Stimulated activated CD8-positive, alpha-beta memory T cell treated with anti-CD3 and anti-CD28 coated beads, Interleukin-15, amount 100 ng/mL, for 4 hours (primary cell): ENCODE data around the gene ERLIN1.
"Not testable (repeated sequence)": the region's sequence is repeated elsewhere in the genome, so short reads cannot be mapped to it uniquely, and the experiment has no call there.

Source experiments
- DNase-seq, 2 donors: peaks; one replicate each; pipeline ENCODE4 v3.0.0-alpha.2; 2020; ENCODE audit warnings: low read depth in 2 of 2

Gene ERLIN1

DNA sequence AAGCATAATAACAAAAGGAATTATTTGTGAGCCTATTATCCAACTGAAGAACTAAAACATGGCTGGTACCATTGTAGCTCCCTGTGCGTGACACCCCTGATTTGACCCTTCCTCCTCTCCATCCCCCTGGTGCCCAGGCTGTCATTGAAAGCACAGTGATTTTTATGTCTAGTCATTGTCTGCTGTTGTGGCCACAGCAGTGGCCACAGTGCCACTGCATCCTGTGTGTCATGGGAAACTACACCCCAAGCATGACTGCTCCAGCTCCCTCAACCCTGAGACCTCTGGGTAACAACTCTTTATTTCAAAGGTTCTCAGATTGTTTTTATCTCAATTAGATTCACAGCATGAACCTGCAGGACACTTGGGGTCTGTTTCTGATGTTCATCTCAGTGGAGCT is 52.0 kb downstream of the ERLIN1 start:
- no peak for DNase-seq

DNA sequence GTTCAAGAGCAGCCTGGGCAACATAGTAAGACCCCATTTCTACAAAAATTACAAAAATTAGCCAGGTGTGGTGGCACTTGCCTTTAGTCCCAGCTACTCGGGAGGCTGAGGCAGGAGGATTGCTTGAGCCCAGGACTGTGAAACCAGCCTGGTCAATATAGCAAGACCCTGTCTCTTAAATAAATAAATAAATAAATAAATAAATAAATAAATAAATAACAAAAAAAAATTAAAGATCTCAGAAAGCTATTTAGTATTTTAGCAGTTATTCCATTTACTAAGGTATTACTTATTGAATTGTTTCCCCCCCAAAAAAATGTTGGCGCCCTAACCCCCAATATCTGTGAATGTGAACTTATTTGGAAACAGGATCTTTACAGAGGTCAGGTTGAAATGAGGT is 53.4 kb downstream of the ERLIN1 start:
- no peak for DNase-seq

DNA sequence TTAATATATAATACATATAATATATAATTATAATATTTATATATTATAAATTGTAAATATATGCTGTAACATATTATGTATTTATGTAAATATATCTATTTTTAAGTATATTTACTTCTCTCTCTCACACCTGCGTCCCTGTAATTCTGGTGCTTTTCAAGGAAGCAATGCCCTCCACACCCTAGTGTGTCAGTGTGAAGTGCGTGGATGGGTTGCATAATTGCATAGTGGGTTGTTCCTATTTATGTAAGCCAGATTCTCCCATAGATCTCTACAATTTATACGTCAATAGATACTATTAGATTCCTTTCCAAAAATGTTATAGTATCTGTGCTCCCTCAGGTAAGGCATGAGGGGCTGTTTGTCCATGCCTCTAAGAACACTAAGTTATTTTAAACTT is 54.3 kb downstream of the ERLIN1 start:
- no peak for DNase-seq

DNA sequence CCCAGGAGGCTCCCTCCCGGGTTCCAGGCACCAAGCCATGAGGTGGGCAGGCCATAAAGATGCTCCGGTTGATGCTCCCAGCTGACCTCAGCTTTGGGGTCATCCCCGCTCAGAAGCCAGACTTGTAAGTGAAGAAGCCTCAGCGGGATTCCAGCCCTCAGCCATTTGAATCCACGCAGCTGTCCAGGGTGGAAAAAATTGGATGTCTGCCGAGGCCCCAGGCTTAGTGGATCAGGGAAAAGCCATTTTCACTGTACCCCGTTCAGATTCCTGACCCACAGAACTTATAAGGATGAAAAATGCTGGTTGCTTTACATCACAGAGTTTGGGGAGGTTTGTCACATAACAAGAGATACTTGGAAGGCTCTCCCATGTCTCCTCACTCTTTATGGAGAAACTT is 55.0 kb downstream of the ERLIN1 start:
- DNase-seq, result no peak

DNA sequence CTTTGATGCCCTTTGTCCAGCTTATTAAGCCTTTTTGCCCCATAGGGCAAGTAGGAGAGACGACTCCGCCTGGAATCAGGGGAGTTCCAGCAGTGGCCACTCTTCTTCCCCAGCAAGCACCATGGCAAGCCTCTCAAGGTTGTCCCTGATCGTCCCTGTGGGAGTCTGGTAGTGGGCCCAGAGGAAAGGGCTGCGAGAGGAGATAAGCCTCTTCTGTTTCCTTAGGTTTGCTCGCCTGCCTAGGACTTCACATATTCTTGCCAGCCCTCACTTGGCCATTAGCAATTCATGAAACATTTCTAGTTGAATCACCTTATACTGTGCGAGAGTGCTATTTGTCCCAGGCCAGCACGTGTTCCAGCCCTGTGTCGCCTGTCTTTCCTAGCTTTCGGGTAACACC is 56.4 kb downstream of the ERLIN1 start:
- no peak for DNase-seq

DNA sequence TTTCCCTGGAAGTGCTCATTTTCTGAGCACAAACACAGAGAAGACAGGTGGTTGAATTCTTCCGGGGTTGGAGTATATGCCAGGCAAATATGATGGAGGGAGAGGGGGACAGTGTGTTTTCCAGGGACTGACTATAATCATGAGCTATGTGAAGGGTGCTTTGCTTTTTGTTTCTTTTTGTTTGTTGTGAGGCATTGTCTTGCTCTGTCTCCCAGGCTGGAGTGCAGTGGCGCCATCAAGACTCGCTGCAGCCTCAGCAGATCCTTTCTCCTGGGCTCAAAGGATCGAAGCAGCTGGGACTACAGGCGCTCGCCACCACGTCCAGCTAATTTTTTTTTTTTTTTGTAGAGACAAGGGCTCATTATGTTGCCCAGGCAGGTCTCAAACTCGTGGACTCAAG is 56.9 kb downstream of the ERLIN1 start:
- DNase-seq, result no peak

DNA sequence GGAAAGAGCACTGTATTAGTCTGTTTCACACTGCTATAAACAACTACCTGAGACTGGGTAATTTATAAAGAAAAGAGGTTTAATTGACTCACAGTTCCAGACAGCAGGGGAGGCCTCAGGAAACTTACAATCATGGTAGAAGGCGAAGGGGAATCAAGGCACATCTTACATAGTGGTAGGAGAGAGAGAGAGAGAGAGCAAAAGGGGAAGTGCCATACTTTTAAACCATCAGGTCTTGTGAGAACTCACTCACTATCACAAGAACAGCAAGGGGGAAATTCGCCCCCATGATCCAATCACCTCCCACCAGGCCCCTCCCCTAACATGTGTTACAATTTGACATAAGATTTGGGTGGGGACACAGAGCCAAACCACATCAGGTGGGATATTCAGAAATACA is 60.5 kb downstream of the ERLIN1 start:
- not testable (repeated sequence) for DNase-seq

DNA sequence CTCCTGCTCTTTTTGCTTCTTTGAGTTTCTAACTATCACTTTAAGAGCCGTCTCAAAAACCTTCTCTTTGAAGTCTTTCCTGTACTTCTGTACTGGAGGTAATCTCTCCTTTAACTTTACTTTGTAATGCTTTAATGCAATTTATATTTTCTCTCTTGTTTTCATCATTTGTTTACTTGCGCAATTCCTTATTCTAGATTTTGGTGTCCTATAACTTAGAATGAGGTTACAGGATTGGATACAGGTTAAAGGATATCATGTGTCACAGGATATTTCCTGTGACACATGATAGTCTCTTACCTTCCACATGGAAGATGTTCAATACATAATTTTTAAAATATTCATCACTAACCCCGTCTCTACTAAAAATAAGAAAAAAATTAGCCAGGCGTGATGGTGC is 61.7 kb downstream of the ERLIN1 start:
- no peak for DNase-seq

DNA sequence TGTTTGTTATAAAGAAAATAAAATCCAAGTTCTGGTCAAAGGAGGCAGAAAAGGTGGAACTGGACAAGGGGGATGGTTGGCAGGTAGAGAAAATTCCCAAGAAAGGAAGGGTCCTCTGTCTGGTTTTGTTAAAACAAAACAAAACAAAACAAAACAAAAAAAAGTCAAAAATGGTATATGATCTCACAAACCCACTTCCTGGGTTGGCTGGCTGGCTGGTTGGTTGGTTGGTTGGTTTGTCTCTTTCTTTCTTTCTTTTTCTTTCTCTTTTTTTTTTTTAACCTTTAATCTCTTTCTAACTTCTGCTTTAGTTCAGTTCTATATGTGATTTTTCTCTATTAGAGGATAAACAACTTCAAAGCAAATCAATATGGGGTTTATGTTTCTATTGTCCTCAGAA is 63.0 kb downstream of the ERLIN1 start:
- no peak for DNase-seq

DNA sequence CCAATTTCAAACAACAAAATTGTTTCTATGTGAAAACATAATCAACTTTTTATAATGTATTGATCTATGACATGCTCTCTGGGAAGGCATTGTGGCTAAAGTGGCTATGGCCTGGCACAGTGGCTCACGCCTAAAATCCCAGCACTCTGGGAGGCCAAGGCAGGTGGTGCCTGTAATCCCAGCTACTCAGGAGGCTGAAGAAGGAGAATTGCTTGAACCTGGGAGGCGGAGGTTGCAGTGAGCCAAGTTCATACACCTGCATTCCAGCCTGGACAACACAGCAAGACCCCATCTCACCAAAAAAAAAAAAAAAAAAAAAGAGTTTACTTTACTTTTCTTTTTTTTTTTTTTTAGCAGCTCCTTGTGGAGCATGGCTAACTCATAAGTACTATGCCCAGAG is 65.3 kb downstream of the ERLIN1 start:
- DNase-seq, result no peak

DNA sequence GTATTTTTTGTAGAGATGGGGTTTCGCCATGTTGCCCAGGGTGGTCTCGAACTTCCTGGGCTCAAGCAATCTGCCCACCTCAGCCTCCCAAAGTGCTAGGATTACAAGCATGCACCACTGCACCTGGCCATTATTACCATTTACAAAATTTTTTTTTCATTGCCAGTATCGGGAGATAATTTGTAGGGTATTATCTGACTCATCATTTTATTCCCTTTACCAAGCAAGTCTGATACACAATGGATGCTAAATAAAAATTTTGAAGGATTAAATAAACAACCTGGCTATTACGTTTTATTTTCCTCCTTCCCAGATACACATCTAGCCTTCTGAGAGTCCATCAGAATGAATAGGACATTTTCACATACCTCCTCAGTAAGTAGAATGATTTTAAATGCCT is 66.1 kb downstream of the ERLIN1 start:
- no peak for DNase-seq

DNA sequence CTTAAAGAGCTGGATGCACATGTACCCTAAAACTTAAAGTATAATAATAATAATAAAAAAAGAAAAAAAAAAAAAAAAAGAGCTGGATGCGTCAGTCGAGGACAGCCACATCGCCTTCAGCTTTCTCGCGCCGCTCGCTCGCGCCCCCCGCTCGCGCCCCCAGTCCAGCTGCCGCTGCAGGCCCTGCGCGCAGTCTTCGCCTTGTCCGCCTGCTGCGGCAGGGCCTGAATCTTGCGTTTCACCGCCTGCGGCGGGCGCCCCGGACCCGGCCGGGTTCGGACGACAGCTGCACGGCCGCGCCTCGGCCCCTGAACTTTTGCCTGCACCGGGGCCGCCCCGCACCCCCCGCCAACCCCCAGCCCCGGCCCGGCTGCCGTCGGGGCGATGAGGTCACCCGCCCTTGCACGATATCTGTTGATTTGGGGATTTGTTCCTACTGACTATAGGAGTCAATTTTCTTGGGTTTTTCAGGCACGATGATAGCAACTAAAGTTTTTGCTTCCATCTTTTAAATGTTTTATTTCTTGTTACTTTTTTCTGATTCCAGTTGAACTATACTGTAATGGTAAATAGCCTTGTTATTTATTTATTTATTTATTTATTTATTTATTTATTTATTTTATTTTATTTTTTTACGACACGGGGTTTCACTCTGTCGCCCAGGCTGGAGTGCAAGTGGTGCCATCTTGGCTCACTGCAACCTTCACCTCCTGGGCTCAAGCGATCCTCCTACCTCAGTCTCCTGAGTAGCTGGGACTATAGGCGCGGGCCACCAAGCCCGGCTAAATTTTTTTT is 70.7 kb downstream of the ERLIN1 start:
- no peak for DNase-seq

DNA sequence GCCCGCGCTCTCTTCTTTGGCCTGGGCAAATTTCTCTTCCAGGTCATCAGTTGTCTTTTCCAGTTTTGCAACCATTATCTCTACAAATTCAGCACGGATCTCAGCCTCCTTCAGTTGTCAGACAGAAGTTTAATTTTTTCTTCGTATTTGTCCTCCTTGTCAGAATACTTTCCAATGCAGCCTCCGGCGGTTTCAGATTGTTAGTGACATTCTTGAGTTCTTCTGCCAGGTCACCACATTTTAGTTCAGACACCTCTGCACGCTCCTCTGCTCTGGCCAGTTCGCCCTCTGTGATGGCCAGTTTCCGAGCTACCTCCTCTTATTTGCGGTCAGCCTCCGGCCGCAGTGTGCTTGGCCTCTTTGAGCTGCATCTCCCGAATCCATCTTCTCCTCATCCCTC is 71.4 kb downstream of the ERLIN1 start:
- DNase-seq, result no peak

DNA sequence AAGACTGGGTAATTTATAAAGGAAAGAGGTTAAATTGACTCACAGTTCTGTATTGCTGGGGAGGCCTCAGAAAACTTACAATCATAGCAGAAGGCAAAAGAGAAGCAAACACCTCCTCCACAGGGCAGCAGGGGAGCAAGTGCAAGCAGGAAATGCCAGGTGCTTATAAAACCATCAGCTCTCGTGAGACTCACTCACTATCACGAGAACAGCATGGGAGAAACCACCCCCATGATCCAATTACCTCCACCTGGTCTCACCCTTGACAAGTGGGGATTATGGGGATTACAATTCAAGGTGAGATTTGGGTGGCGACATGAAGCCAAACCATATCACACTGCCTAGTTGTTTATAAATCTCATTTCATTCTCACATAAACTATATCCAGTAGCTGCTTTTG is 76.2 kb downstream of the ERLIN1 start:
- DNase-seq, result no peak

DNA sequence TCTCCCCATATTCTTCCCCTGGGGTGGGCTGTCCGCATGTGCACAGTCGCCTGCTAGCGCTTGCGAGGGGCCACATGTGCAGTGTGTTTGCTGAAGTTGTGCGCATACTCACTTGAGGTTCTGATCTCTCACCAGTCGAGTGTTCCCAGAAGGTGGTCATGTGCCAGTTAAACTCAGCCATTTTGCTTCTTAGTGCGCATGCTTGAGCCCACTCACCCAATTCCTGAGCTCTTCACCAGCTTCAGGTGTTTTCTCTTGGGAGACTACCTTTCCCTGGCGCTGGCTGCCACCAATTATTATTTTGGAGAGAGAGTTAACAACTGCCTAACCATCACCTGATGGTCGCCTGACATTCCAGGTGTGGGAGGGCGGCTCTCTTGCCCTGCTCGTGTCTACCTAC is 79.0 kb downstream of the ERLIN1 start:
- DNase-seq, result no peak

DNA sequence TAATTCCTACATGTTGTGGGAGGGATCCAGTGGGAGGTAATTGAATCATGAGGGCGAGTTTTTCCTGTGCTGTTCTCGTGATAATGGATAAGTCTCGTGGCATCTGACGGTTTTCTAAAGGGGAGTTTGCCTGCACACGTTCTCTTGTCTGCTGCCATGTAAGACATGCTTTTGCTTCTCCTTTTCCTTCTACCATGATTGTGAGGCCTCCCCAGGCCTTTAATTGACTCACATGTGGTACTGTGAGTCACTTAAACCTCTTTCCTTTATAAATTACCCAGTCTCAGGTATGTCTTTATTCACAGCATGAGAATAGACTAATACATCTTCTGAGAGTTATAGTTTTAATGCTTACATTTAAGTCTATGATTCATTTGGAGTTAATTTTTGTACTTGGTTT is 81.5 kb downstream of the ERLIN1 start:
- no peak for DNase-seq

DNA sequence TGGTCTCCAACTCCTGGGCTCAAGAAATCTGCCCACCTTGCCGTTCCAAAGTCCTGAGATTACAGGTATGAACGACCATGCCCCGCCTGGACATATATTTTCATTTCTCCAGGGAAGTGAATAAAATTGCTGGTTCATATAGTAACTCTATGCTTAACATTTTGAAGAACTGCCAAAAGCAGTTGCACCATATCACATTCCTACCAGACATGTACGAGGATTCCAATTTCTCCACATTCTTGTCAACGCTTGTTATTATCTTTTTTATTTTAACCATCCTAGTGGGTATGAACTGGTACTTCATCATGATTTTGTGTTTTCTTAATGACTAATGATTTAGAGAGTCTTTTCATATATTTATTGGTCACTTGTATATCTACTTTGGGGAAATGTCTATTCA is 82.2 kb downstream of the ERLIN1 start:
- no peak for DNase-seq

DNA sequence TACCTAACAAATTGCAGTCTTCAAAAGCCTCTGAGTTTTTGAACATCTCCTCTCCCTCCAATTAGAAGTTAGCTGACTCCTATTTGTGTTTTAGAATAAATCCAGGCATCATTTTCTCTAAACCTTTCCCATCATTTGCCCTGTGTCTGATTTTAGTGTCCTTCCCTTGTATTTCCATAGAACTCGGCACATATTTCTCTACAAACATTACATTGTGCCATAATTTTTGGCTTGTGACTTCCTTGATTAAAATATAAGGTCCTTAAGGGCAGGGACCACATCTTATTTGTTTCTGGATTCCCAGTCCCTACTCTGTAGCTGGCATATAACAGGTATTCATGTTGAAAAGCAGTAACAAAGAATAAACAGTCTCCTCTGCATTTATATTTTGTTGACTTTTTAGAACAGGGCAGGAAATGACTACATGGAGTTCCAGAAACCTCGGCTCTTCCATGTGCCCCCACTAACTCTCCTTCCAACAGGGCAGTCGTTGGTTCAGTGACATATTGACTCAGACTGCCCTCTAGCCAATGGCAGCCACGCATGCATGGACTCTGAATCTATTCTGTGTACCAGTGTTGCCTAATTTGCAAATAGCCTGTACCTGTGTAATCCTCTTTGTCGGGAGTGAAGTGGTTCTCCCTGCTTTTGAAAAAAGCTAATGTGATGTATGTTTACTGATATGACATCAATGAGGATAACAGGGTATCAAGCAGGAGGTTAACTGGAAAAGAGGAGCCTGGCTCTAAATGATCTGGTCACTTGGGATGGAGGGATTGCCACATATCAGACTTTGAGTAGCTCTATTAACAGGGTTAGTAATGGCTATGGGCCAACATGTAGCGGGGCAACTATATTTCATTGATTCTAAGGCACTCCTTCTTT is 84.4 kb downstream of the ERLIN1 start:
- no peak for DNase-seq

DNA sequence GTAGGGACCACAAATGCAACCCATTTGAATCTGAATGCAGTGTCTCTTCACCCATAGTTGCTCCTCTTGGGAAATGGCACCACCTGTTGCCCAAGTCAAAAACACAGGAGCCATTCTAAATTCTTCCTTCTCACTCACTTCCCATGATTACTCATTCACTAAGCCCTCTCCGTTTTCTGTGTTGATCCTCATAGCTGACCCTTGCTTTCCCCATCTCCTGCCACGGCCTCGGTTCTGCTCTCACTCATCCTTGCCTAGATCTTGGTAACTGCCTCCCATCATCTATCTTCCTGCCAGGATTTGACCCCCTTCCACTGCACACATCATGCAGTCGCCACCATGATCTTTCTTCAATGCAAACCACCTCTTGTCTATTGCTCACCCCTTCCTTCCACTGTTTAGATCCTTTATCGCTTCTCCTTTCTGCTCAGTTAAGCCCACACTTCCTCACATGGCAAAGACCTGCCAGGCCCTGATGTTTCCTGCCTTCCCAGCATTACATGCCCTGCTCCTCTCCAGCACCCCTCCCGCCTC is 85.1 kb downstream of the ERLIN1 start:
- DNase-seq, result no peak
